Upper lobe of left lung (tissue), 4 donors: ENCODE results near the gene MSI2.

Experiments used
- CTCF ChIP-seq, 6 experiments: fragments of 450-650 bp in 4 of 6; fragments of 200-600 bp in 2 of 6; sonication (generic) in 2 of 6; IDR thresholded peaks; one replicate each; pipeline ENCODE4 v1.5.1; 2016 to 2019; ENCODE audit warnings: antibody characterized with exemption in 6 of 6
- EP300 ChIP-seq, 4 donors: sonication (generic); formaldehyde crosslinking; IDR thresholded peaks; one replicate each; pipeline ENCODE4 v1.5.1; 2017; ENCODE audit warnings: antibody characterized with exemption in 4 of 4, control low read depth in 2 of 4
- POLR2A ChIP-seq, 4 donors: fragments of 450-650 bp; IDR thresholded peaks; one replicate each; pipeline ENCODE4 v1.5.1; 2016 to 2017; ENCODE audit warnings: antibody characterized with exemption in 4 of 4, mild to moderate bottlenecking in 2 of 4
- POLR2AphosphoS5 ChIP-seq, 2 donors: sonication (generic); formaldehyde crosslinking; IDR thresholded peaks; one replicate each; pipeline ENCODE4 v1.5.1; 2017; ENCODE audit warnings: antibody characterized with exemption in 2 of 2

- TF ChIP-seq CTCF (IDR thresholded peaks at IDR 0.05) (no peak), POLR2AphosphoS5 (IDR thresholded peaks at IDR 0.05) (no peak), EP300 (IDR thresholded peaks at IDR 0.05) (no peak), POLR2A (IDR thresholded peaks at IDR 0.05) (no peak)
Observed at GRCh38 chr17:57720386-57721035, 464.2 kb downstream of the MSI2 start.
